Thoracic aorta (tissue), 2 donors: Measurements from ENCODE around the gene DSG3. TPM values are rescaled to one million over a fixed set of nuclear protein-coding genes. Genes with fewer than 3 reads are reported as not detected.
"Not testable (repeated sequence)": the region's sequence is repeated elsewhere in the genome, so short reads cannot be mapped to it uniquely, and the experiment has no call there.

ENCODE experiments used
- ATAC-seq: fragments of 150-250 bp; one replicate; pipeline ENCODE4 v1.8.0; 2017; ENCODE audit warnings: low read depth; ENCODE audit not compliant: insufficient number of reproducible peaks, low FRiP score
- DNase-seq: peaks from one replicate; pipeline ENCODE4 v3.0.0-alpha.2; 2020; ENCODE audit warnings: low spot score
- H3K27ac ChIP-seq, 2 donors: fragments of 200-600 bp; sonication (generic); 1 replicate in 1 of 2; 2 replicates in 1 of 2; pipeline ENCODE4 v1.5.1; 2016; ENCODE audit warnings: mild to moderate bottlenecking in 2 of 2, moderate library complexity in 2 of 2
- H3K27me3 ChIP-seq: fragments of 200-600 bp; sonication (generic); replicated peaks from 2 replicates; pipeline ENCODE4 v1.6.0; 2016; ENCODE audit warnings: mild to moderate bottlenecking; ENCODE audit not compliant: insufficient read depth
- H3K36me3 ChIP-seq: fragments of 200-600 bp; sonication (generic); one replicate; pipeline ENCODE4 v1.5.1; 2016
- H3K4me1 ChIP-seq, 2 donors: fragments of 200-600 bp; sonication (generic); 1 replicate in 1 of 2; 2 replicates in 1 of 2; pipeline versions ENCODE4 v1.5.1 to v1.6.0; 2016; ENCODE audit warnings: low read depth in 2 of 2, mild to moderate bottlenecking in 1 of 2; ENCODE audit not compliant: control insufficient read depth in 1 of 2
- H3K4me3 ChIP-seq: fragments of 200-600 bp; sonication (generic); 2 replicates; pipeline ENCODE4 v1.5.1; 2016; ENCODE audit warnings: mild to moderate bottlenecking
- H3K9me3 ChIP-seq: fragments of 200-600 bp; sonication (generic); 2 replicates; pipeline ENCODE4 v1.5.1; 2016
- total RNA-seq, 2 donors: library from RNA; depleted of rRNA; stranded (reverse); fragments of >200 nt; gene quantifications; one replicate each; pipeline versions ENCODE4 v1.1.0 to v1.2.3, GENCODE V29; 2016
- TF ChIP-seq, protein P1 (sequence below): fragments of 200-600 bp; sonication (generic); IDR thresholded peaks from one replicate; pipeline ENCODE4 v1.5.1; 2019; ENCODE audit warnings: antibody characterized with exemption

The DSG3 gene
- total RNA-seq, 2 donors from 2014 or later = 0.27 TPM; not detected in 1

DNA sequence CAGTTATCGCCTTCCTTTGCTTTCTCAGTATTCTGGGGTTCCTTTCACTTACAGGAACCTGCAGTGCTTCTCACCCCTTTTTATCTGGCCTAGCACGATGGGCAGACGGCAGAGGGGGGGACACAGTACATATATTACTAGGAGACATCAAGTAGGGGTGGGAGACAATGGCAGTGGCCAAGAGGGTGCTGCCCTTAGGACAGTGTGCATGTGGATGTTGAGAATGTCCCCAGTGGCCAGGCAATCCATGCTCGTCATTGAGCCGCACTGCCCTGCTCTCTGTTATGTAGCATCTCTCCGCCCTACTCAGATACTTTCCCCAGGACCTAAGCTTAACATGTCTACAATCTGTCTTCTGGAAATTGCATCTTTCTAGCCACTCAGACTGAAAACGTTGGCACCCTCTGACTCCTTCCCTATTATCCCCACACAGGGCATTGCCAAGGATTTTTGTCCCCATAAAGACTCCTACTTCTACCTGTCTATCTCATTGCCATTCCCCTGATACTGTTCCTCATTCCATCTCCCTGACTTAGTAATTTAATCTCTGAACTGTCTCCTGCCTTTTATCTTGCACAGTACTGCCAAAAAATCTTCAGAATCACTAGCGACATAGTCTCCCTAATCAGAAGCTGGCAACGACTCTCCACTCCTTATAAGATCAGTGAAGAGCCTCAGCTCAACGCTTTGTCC lies 57.1 kb downstream of the DSG3 start:
- no peak for DNase-seq

DNA sequence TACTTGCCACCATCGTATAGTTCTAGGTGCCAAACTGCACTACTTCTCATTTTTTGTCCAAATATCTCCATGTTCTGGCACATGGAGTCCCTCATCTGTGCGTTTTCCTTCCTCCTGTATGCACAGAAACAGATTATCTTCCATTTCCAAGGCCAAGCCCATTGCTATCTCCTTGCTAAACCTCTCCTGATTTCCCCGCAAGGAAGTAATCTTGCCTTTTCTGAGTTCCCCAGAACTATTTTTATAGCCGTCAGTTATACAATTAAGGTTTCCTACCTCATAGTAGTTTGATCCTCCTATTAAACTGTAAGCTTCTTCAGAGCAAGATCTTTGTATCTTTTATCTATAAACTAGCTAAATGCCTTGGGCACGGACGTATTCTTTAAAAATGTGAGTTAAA lies 57.6 kb downstream of the DSG3 start:
- Histone ChIP-seq H3K4me3 (no peak overlapping the region), H3K36me3 (no peaks in the 10 kb centered on the region), H3K9me3 (no peaks in the 10 kb centered on the region), H3K27ac (no peak overlapping the region), H3K4me1 (no peaks in the 10 kb centered on the region), H3K27me3 (no peaks in the 10 kb centered on the region)
- TF ChIP-seq, protein P1, sequence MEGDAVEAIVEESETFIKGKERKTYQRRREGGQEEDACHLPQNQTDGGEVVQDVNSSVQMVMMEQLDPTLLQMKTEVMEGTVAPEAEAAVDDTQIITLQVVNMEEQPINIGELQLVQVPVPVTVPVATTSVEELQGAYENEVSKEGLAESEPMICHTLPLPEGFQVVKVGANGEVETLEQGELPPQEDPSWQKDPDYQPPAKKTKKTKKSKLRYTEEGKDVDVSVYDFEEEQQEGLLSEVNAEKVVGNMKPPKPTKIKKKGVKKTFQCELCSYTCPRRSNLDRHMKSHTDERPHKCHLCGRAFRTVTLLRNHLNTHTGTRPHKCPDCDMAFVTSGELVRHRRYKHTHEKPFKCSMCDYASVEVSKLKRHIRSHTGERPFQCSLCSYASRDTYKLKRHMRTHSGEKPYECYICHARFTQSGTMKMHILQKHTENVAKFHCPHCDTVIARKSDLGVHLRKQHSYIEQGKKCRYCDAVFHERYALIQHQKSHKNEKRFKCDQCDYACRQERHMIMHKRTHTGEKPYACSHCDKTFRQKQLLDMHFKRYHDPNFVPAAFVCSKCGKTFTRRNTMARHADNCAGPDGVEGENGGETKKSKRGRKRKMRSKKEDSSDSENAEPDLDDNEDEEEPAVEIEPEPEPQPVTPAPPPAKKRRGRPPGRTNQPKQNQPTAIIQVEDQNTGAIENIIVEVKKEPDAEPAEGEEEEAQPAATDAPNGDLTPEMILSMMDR = no peak
- DNase-seq = no peak
- ATAC-seq = no peak

More for the DNA sequence above, 57.1 kb downstream of the DSG3 start:
- ATAC-seq = no peak
- no peak overlapping the region for H3K27ac ChIP-seq
- no peaks in the 10 kb centered on the region for H3K36me3 ChIP-seq
- no peaks in the 10 kb centered on the region for H3K9me3 ChIP-seq
- no peaks in the 10 kb centered on the region for H3K4me1 ChIP-seq
- no peaks in the 10 kb centered on the region for H3K27me3 ChIP-seq
- TF ChIP-seq, protein P1 = no peak
- no peak overlapping the region for H3K4me3 ChIP-seq

DNA sequence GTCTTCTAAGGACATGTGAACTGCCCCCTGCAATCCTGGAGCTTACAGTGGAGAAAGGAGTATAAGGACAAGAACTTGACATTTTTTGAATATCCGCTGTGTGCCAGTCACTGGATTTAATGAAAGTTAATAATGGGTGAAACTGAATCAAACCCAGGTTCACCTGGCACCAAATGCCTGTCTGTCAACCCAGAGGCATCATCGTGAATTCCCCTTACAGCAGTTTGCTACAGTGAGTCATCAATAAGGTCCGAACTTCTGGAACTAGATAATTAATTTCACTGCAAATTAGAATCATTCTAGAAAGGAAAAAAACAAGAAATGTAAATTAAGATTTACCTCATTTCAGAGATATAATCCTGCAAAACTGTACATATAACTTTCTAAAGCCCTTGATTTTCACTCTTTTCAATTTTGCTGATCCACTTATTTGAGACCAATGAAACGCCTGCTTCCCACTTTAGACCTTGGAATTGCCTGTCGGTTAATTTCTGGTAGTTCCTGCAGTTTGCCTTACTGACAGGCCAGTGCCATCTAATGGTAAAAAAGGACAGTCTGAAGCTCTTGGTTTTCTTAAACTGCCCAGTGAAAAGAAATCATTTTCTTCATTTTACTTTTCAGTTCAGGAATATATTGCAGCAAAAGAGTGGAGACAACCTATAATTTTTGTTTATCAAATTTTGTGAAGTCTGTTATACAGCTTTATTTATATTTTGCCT lies 58.6 kb downstream of the DSG3 start:
- DNase-seq (no peak), ATAC-seq (no peak)
- Histone ChIP-seq H3K27ac (no peak overlapping the region), H3K4me1 (no peaks in the 10 kb centered on the region), H3K4me3 (no peak overlapping the region), H3K36me3 (no peaks in the 10 kb centered on the region), H3K27me3 (no peaks in the 10 kb centered on the region), H3K9me3 (no peaks in the 10 kb centered on the region)
- TF ChIP-seq, protein P1 = no peak

DNA sequence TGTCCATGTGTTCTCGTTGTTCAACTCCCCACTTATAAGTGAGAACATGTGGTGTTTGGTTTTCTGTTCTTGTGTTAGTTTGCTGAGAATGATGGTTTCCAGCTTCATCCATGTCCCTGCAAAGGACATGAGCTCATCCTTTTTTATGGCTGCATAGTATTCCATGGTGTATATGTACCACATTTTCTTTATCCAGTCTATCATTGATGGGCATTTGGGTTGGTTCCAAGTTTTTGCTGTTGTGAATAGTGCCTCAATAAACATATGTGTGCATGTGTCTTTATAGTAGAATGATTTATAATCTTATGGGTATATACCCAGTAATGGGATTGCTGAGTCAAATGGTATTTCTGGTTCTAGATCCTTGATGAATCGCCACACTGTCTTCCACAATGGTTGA lies 59.6 kb downstream of the DSG3 start:
- not testable (repeated sequence) for H3K36me3 ChIP-seq, H3K4me1 ChIP-seq, DNase-seq, H3K27me3 ChIP-seq, H3K27ac ChIP-seq, H3K4me3 ChIP-seq, ATAC-seq, H3K9me3 ChIP-seq

DNA sequence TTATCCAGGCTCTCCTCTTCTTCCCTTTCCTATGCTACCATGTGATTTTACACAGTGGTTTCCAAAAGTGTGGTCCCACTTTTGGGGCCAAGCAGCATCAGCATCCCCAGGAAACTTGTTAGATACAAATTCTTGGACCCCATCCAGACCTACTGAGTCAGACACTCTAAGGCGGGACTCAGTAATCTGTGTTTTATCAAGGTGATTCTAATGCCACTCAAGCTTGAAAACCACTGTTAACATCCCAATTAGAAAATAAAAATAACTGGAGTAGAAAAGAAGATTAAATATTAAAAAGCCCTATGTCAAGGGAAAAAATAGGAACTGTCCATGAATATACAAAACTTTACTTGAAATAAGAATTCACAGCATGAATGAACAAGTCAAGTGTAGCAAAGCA lies 61.2 kb downstream of the DSG3 start:
- no peaks in the 10 kb centered on the region for H3K9me3 ChIP-seq
- no peak overlapping the region for H3K4me3 ChIP-seq
- no peaks in the 10 kb centered on the region for H3K36me3 ChIP-seq
- H3K4me1 ChIP-seq = no peaks in the 10 kb centered on the region
- TF ChIP-seq, protein P1 = no peak
- H3K27ac ChIP-seq = no peak overlapping the region
- H3K27me3 ChIP-seq = no peaks in the 10 kb centered on the region
- DNase-seq = no peak
- no peak for ATAC-seq
